NOMO-1 treated with DMSO at 0.1 percent for 48 hours (cell line): ENCODE measurements around the gene TMEM61.
A peak's percentile ranks its signal among the peaks of the same experiment; 100 is the strongest.
"Not testable (repeated sequence)": the region's sequence is repeated elsewhere in the genome, so short reads cannot be mapped to it uniquely, and the experiment has no call there.

Experiments
- DNase-seq: peaks from one replicate; lab custom pipeline; 2025; ENCODE audit not compliant: unreplicated experiment; lab: John Stamatoyannopoulos, UW

The TMEM61 gene

DNA sequence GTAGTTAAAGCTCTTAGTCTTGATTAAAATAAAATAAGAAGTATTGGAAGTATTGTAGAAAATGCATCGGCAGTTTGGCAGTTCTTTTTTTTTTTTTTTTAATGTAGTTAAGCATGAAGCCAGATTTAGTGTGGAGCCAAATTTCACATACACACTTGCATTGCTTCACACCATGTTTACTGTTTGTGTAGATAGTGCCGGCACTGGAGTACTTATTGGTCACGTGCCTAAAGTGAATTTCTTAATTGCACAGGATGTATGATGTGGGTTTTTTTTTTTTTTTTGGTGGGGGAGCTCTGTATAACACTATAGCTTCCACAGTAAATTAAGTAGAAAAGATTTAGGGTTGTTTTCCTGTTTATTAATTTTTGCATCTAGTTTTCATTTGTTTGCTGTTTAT, 21.2 kb upstream of the TMEM61 start:
- DNase-seq = peak; percentile 41

DNA sequence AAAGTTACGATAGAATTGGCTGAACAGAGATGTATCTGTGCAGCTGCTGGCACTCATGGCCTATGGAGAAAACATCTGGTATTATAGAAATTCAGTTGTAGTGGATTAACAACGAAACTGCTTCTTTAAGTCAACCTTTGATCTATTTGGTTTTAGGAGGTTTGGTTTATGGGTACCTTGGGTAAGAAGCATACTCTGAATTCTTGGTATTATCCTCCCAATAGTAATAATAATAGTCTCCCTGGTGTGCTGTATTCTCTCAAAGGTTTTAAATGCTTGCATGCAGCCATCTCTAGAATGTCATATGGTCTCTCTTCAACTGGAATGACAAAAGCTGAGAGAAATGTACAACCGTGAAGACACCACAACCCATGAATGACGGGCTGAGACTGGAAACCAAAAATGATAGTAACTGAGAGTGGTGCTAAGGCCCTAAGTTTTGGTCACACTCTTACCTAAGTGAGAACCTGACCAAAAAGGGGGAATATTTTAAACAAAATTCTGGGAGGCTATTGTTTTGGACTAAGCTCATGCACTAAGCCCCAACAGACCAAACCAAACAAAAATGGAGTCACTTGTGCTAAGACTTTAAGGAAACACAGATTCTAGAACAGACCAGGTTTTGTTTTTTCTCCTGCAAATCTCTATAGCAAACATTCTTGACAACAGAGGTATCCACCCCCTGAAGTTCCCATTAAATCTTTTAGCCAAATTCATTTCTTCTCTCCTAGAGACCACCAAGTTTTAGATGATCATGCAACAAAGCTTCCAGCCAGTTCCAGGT, 17.6 kb upstream of the TMEM61 start:
- DNase-seq = no peak

DNA sequence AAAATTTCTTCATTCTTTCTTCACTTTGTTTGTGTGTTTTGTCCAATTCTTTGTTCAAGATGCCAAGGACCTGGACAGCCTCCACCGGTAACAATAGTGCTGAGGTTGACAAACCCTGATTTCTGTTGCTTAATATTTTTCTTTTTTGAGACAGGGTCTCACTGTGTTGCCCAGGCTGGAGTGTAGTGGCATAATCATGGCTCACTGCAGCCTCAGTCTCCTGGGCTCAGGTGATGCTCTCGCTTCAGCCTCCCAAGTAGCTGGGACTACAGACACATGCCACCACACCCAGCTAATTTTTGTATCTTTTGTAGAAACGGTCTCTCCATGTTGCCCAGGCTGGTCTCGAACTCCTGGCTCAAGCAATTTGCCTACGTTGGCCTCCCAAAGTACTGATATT, 16.6 kb upstream of the TMEM61 start:
- not testable (repeated sequence) for DNase-seq

DNA sequence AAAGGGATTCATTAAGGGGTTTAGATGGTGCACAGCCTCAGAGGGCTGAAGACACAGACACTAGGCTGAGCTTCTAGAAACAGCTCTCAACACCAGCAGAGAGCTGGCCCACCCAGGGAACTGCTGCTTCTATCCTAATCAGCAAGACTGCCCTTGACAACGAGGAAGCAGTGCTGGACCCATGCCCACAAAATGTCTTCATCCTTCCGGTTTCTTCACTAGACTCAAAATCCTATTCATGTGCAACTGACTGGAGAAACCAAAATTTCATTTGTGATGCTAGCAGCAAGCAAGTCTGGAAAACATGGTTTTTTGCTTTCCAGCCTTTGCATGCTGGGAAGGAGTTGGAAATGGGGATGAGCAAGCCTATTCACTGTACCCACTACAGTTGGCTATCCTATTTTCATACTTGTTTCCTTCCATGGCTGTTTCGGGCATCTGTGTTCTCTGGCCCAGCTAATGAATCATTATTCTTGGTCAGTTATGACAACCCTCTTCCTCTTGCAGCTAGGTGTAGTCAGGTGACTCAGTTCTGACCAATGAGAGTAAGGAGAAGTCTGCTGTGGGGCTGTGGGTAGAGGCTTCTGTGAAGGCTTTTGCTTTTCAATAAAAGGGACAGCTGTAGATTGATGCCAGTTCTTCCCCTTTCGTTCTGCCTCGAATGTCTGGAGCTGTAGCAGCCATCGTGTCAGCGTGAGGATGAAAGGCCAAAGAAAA, 14.6 kb upstream of the TMEM61 start:
- DNase-seq = peak; percentile 97

DNA sequence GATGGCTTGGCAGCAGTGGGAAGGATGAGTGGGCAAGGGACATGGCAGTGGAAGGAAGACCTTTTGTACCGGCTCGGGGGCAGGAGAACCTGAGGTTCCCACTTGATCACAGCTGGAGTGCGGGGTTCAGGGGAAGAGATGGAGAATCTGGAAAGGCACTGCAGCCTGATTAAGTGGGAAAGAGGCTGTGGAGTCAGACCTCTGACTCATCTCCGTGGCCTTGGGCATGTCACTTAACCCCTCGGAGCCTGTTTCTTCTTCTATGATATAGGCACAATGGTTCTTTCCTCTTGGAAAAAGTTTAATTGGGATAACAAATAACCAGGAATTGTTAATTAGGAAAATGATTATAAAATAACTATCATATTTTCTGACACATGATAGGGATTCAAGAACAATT, 13.1 kb upstream of the TMEM61 start:
- DNase-seq = no peak

DNA sequence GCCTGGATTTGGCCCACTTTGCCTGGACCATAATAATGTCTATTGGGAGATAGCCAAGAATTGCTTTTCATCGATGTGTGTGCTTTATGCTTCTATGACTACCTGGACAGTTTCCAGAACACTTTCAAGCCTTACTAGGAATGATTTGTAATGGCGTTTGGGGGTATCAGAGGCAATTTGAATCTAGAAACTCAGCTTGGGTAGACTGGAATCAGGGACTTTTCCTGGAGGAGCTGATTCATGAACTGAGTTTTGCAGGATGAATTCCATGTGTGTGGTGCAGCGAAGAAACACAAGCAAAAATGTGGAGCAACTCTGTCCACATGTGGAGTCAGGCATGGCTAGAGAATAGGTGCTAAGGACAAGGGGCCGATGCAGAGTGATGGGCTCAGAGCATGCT, 11.9 kb upstream of the TMEM61 start:
- no peak for DNase-seq

DNA sequence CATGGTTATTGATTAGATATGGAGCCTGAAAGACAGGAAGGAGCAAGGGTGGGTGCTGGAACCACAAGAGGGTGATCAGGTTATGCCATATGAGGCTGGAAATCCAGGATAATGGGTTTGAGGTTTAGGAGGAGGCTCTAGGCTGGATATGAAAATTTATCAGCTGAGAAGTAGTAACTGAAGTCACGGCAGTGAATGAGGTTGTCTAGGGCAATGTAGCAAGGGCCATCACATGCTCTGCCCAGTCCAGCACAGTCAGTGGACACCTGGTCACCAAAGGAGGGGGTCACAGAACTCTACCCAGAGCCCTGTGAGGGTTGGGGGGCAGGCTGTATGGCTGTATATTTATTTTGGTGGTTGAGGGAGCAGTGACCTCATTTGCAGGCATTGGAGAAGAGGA, 10.5 kb upstream of the TMEM61 start:
- DNase-seq = no peak

DNA sequence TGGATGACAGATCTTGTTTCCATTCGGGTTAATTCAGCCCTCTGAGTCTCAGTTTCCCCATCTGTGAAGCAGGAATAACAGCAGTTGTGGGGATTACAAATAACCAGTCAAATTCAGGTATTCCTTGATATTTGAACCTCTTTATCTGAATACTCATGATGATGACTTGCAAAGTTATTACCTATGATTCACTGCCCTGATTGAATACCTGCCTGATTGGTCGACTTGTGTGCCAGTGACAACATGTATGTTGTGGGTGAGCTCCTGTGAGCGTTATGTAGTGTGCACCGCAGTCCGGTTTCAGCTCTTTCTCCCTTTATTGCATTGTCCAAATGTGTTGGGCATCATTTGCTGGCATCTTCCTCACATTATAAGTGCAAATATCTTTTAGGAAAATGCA, 9.5 kb upstream of the TMEM61 start:
- no peak for DNase-seq

DNA sequence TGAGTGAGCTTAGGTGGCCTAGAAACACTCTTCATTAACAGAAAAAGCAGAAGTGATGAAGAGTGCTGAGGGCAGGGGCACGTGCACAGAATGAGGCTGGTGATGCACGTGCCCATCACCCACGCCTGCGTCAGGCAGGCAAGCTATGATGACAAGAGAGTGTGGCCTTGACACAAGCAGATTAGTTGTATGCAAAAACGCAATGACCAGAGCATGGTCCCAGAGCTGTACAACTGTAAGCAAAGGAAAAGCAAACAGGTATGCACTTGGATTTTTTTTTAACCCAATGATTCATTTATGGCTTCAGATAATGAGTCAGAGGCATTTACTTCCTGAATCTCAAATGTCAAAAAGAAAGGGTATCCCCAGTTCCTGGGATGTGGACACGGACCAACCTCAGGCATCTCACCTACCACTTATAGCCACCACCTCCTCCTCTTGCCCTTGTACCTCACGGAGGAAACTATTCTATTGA, 9.1 kb upstream of the TMEM61 start:
- DNase-seq = peak; percentile 42

DNA sequence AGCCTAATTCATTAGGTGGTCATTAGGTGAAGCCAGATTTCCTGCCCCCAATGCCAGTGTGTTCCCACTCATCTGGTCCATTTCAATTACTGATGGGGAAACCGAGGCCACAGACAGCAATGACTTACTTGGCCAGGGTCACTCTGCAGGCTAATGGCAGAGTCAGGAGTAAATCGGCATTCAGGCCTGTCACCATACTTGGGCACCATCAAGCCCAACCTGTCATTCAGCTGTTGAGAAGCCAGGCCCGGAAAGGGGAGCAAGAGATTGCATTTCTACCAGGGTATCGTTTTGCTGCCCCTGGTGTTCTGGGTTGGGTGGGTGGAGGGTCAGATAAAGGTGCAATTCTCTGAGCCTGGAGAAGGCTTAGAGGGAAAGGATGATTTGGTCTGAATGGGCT, 8.0 kb upstream of the TMEM61 start:
- DNase-seq = no peak

DNA sequence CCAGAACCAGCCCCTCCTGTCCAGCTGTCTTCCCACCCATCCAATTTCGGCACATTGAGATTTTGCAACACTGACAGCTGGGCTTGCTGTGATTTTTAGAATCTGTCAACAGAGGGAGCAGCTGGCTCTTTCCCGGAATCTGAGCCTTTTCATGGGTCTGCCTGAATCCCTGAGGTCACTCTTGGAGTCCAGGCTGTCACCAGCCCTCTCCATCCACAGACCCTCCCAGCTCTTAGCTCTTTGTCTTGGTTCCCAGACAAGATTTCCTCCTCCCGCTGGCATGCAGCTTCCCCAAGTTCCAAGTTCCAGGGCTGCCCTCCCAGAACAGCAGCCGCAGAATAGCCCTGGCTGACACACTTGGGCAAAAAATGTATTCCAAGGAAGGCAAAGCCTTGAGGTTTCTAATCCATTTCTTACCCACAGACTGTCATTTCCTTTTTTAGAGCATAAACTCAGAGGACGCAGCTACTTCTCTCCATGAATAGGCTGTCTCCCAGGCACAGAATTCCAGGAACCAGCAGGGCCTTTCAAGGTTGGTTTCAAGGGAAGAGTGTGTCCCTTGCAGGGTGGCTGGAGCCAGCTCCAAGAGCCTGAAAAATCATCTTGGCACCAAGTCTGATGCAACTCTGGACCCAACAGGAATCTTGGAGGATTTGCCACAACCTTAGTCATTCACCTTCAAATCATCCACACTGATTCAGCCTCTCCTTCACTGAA, 7.1 kb upstream of the TMEM61 start:
- DNase-seq = no peak

DNA sequence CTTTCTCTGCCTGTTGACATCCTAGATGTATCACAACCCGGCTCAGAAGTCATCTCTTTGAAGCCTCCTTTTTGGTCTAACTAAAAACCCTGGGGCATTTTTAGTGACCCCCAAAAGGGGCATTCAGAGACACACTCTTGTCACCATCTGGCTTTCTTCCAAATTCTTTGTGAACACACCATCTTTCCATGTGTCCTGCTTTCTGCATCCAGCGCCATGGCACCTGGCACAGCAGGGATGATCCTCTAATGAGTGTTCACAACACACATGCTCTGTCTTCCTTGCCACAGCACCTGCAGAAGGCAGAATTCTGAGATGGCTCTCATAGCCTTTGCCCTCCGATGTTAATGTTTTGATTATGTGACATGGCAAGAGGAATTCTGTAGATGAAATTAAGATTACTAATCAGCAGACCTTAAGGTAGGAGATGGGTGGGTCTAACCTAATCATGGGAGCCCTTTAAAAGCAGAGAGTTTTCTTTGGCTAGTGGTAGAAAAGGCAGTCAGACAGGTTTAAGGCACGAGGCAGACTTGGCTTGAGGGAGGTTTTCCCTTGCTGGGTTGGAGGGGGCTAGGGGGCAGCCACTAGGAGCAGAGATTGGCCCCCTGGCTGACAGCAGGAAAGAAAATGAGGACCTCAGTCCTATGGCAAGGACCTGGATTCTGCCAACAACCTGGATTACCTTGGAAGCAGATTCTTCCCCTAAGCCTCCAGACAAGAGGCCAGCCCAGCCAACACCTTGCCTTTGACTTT, 4.9 kb upstream of the TMEM61 start:
- no peak for DNase-seq

DNA sequence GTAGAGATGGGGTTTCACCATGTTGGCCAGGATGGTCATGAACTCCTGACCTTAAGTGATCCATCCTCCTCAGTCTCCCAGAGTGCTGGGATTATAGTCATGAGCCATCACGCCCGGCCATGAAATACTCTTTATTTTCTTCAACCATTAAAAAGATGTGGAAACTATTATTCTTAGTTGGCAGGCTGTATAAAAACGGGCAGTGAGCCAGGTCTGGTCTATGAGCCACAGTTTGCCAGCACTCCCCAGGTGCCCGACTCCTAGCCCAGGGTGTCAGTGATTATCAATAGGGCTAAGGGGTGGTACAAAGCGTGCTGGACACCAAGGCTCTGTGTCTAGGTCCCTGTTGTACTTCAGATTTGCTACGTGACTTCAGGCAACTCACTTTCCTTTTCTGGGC, 3.7 kb upstream of the TMEM61 start:
- DNase-seq = no peak

DNA sequence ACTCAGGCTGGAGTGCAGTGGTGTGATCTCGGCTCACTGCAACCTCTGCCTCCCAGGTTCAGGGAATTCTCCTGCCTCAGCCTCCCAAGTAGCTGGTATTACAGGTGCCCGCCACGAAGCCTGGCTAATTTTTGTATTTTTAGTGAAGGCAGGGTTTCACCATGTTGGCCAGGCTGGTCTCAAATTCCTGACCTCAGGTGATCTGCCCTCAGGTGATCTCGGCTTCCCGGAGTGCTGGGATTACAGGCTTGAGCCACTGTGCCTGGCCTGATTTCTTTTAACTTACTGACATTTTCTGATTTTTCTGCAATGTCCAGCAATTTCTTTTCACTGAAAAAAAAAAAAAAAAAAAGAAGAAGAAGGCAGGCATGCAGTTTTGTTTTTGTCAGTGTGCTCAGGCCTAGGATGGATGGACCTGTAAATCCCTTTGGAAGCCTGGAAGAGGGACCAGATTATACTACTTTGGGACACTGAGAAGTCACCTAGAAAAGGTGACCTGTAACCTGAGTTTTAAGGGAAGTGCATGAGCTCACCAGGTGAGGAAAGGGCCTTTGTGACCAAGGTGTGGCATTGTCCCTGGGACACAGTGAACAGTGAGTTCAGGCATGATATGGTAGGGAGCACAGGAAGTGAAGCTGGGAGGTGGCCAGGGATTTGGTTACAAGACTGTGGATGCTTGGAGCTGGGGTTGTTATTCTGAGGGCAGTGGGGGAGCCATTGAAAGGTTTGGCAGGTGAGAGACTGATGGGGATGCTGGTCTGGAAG, 2.7 kb upstream of the TMEM61 start:
- no peak for DNase-seq

DNA sequence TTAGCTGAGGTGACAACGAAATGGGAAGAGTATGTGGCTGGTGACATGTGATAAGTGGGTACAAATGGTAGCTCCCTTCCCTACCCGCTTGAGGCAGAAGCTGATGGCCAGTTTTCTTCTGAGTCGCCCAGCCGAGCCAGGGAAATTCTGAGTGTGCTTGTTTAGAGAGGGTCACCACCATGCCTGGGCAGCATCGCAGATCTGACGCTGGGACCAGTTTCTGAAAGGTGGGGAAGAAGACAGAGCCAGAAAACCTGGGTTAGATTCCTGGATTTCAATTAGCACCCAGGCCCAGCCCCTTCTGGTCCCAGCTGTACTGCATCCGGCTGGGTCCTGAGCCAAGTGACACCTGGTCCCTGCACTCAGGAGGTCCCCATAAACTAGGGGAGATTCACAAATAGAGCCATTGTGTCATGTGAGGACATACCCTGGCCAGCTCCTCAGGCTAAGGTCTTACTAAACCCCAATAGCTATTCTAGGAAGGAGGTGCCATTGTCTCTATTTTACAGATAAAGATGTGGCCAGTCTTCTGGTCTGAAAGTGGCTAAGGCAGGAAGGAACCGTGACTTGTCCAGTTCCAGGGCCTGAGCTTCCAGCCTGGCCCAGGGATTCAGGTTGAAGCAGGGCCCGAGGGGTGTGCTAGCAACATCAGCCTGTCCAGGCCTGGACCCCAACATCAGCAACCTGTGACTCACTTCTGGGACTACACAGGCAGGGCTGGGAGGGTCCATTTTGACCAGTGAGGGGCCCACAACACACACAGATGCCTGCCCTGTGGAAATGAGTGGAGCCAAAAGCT, 1.7 kb upstream of the TMEM61 start:
- DNase-seq = no peak

DNA sequence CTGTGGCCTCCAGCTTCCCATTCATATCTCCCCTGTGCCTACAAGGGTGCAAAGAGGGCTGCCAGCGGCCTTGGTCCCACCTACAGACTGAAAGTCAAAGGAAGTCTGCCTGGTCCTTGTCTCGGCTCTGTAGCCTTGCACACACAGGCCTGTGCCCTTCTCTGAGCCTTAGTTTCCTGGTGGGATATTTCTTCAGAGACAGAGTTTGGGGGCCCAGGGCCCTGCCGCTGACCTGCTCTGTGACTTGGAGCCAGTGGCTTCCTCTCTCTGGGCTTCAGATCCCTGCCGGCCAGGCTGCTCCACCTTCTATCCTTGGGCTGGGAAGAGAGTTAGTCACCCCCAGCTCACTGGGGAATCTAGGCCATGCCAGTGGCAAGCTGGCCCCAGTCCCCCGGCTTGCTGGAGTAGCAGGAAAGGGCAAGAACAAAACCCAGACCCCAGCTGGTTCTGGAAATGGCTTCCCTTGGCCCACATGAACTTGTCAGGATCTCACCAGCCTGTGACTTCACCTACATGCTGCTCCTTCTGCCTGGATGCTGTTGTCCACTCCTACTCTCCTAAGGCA, 1.0 kb upstream of the TMEM61 start:
- DNase-seq = no peak

DNA sequence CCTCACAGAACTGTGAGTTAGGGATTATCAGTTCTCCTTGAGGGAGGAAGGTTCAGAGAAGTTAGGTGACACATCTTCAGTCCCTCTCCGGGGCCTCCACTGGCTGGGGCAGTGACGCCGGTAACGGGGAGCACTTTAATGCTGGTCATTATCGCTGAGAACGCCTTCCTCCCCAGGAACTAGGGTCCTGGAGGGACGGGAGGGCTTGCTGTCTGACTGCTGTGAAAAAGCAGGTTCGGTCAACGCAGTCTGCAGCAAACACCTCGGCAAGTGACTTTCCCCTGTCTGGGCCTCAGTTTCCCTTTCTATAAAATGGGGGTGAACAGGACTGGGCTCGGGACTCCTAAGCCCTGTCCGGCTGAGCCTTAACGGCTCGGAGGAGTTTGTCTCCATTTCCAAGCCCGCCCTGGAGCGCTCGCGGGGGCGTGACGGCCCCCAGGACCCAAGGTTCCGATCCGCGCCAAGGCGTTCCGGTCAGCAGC, 341 bp upstream of the TMEM61 start:
- no peak for DNase-seq

DNA sequence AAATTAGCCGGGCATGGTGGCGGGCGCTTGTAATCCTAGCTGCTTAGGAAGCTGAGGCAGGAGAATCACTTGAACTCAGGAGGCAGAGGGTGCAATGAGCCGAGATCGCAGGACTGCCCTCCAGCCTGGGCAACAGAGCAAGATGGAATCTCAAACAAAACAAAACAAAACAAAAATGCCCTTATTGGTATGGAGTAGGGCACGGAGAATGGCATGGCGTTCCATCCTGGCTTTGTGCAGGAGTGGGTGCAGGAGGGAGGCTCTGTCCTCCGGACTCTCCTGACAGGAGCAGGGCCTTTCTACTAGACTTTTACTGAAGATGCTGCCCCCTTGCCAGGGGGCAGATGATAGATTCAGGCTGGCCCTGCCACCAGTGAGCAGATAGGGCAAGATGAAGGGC, 1.0 kb downstream of the TMEM61 start:
- DNase-seq = no peak

DNA sequence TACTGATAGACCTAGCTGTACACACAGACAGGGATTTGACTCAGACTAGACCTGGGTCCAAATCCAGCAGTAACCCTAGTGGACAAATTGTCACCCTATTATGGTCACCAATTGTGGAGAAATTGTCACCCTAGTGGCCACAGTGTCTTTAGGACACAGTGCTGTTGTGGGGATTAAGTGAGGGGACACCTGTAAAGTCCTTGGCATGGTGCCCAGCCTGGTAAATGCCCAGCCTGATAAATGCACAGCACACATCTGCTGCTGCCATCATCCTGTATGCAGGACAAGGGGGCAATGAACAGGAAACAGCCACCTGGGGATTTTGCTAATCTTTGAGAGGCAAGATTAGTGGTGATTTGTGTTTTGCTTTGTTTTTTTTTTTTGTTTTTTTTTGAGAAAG, 2.3 kb downstream of the TMEM61 start:
- no peak for DNase-seq
